Fibroblast of the aortic adventitia (primary cell): ENCODE data around the gene COL18A1. TPM values are rescaled to one million over a fixed set of nuclear protein-coding genes. Genes with fewer than 3 reads are reported as not detected.

Experiments used
- DNase-seq: peaks from one replicate; pipeline ENCODE4 v3.0.0-alpha.2; 2010; ENCODE audit warnings: low read depth
- H3K4me3 ChIP-seq: 2 replicates; pipeline ENCODE4 v1.5.1; 2011; ENCODE audit warnings: low read depth, mild to moderate bottlenecking, control low read depth, low read length, moderate library complexity
- total RNA-seq: library from RNA; depleted of rRNA; stranded (reverse); fragments of >200 nt; gene quantifications from 2 replicates; pipeline ENCODE4 v1.2.3, GENCODE V29; 2012; ENCODE audit warnings: low replicate concordance
- TF ChIP-seq, protein P1 (sequence below): IDR thresholded peaks from 2 replicates; pipeline ENCODE4 v1.5.1; 2011; ENCODE audit warnings: mild to moderate bottlenecking, low read length, control low read depth, inconsistent platforms; ENCODE audit not compliant: insufficient read depth

Gene COL18A1
- total RNA-seq, 1 donor, result 57.9 TPM

DNA sequence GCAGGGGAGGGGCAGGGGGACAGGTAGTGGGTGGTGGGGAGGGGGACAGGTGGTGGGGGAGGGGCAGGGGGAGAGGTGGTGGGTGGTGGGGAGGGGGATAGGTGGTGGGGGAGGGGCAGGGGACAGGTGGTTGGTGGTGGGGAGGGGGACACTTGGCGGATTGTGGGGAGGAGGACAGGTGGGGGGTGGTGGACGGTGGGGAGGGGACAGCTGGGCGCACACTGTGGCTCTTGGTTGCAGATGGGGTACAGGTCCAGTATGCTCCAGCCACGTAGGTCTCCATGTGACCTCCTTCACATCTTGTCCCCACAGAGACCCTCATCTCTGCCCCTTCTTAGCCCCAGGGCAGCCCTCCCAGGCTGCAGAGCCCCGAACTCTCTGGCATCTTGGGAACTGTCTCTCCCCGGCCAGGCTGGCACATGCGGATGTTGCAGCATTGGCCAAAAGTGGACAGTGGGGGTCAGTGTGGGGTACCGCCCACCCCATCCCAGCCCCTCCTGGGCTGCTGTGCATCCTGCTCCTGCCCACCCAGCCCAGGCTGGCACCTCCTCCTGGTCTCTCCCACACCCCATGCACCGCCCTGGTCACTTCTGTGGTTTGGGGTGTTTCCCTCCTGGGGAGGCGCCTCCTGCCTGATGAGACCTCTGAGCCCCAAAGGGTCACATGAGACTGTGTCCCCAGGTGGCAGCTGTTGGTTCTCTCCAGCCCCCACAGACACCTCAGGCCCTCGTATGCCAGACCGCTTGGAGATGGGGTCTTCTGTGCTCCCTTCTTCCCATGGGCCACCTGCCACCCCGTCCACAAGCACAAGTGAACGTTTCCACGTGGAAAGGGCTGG is 144.9 kb downstream of the COL18A1 start:
- TF ChIP-seq, protein P1, sequence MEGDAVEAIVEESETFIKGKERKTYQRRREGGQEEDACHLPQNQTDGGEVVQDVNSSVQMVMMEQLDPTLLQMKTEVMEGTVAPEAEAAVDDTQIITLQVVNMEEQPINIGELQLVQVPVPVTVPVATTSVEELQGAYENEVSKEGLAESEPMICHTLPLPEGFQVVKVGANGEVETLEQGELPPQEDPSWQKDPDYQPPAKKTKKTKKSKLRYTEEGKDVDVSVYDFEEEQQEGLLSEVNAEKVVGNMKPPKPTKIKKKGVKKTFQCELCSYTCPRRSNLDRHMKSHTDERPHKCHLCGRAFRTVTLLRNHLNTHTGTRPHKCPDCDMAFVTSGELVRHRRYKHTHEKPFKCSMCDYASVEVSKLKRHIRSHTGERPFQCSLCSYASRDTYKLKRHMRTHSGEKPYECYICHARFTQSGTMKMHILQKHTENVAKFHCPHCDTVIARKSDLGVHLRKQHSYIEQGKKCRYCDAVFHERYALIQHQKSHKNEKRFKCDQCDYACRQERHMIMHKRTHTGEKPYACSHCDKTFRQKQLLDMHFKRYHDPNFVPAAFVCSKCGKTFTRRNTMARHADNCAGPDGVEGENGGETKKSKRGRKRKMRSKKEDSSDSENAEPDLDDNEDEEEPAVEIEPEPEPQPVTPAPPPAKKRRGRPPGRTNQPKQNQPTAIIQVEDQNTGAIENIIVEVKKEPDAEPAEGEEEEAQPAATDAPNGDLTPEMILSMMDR, result no peak
- no peak for DNase-seq
- H3K4me3 ChIP-seq, result no peak overlapping the region

DNA sequence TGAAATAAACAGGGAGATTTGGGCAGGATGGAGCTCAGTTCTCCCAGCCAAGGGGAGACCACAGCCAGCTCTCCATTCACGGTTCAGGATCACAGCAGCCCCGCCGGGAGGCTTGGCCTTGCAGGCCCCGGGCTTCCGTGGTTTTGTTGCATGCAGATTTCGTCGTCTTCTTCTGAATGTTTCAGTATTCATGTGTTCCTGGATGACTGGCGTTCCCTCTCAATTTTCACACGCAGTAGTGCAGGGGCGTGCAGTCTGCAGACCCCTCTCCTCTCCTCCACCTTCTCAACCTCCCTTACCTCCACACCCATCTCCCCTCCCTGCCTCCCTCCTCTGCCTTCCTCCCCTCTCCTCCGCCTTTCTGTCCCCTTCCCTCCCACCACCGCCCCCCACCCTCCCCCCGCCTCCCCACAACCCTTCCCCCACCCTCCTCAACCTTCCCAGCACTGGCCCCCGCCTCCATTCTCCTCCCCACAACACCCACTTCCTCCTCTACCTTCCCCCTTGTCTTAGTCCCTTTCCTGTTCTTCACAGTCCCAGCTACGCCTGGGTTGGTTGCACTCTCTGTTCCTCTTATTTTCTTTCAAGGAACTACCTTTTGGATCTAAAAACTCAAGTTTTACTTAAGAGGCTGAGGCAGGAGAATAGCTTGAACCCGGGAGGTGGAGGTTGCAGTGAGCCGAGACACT is 145.7 kb downstream of the COL18A1 start:
- TF ChIP-seq, protein P1, result no peak
- no peak for DNase-seq
- H3K4me3 ChIP-seq, result no peak overlapping the region

DNA sequence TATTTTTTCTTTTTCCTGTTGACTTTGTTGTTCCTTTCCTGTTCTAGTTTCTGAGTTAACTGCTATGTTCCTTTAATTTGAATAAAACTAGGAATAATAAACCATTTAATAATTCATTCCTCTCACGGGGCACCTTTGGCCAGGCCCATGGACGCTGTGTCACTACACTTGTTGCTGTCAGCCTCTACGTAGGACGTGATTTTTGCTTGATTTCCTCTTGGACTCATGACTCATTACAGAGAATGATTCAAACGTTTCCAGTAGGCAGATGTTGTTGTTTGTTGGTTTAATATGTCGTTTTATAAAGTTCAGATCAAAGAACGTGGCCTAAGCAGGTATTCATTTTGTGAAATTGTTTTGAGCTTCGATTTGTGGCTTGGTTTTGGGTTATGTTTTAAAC is 146.4 kb downstream of the COL18A1 start:
- DNase-seq, result peak; percentile 38
- TF ChIP-seq, protein P1, result no peak
- H3K4me3 ChIP-seq, result no peak overlapping the region

DNA sequence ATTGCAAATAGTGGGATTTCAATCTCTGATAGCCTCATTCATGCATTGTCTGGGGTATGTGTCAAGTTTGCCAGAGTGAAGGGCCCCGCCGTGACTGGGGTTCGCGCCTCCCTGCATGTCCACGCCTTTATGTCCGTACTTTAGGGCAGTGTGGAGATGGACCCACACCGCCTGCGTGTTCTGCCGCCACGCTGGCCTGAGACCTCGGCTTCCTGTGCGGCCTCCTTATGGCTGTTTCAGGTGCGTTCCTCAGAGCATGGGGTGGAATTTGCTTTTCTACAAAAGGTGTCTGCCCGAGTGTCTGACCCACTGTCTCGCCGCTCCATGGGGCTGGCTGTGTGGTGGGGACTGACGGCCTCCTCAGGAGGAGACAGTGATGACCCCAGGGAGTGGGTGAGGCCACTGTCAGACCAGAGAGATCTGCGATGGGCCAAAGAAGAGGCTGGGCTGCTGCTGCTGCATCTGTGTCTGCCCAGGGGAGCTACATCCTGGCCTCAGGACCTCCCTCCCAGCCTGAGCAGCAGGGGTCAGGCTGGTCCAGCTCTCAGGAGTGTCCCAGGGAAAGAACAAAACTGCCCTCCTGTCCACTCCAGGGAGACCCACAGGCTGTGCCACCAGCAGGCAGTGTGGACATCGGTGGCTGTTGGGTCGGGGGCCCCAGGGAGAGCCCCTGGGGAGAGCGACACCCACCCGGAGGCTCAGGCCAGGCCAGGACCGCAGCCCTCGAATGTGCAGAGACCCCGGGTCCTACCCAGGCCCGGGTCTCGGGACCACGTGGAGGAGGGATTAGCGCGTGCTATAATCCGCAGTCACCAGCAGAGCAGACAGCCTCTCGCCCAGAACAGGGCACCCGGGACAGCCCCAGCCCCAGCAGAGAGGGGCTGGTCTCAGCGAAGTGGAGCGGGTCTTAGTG is 147.1 kb downstream of the COL18A1 start:
- no peak for DNase-seq
- TF ChIP-seq, protein P1, result no peak
- no peak overlapping the region for H3K4me3 ChIP-seq

DNA sequence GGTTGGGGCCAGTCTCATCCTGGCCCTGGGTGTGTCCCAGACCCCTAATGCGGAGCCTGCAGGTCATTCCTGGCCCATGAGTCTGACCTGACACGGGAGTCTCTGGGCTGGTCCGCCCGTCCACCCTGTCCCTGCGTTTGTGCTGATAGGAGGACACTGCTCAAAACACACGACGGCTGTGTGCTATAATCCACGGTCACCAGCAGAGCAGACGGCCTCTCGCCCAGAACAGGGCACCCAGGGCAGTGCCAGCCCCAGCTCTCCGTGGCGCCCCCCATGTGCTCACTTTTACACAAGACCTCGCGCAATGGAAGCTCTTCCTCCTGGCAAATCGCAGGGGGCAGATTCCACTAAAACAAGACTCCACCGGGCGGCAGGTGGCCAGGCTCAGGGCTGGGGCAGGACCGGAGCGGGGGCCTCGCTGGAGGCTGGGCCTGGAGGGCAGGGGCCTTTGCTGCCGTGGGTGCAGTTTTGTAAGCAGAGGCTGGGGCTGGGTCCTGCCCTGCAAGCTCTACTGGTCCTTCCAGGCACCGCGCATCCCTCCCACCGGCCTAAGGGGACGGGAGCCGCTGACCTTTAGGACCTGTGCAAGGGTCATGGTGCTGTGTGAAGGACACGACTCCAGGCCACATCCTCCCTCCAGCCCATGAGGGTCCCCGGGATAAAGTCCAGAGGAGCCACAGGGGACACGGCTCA is 147.9 kb downstream of the COL18A1 start:
- DNase-seq, result no peak
- TF ChIP-seq, protein P1, result no peak
- no peak overlapping the region for H3K4me3 ChIP-seq
